ENCODE results near the gene SKOR1. TPM values are rescaled to one million over a fixed set of nuclear protein-coding genes. Genes with fewer than 3 reads are reported as not detected.

SKOR1 gene
- total and polyA plus RNA-seq, 2 of the 4 experiments (the other 2 are of a cell fraction): 0.03 TPM; not detected in 1

DNA sequence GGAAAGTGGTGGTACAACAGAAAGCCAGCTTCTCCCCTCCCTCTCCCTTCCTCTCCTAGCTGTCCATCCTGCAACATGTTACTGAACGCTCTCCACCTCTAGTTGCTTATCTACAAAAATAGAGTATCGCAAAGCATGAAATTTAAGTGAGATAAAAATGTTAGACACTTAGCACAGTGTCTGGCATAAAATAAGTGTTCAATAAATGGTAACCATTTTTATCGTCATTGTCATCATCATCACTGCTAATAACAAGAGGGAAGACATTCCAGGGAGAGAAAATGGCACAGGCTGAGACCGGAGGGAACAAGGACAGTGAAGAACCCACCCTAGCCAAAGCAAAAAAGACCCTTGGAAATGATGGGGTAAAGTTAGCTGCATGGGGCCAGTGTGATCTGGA is 38.7 kb upstream of the SKOR1 start:
- H3K79me1 ChIP-seq (ENCODE audit: low read depth in 1 of 2, low read length in 2 of 2): no peaks in the 10 kb centered on the region
- no peak overlapping the region for H2BK120ac ChIP-seq (ENCODE audit: low read depth, low read length)
- intact Hi-C loops (cut with micrococcal nuclease): no loop called here
- no peak overlapping the region for H3K14ac ChIP-seq (replicated peaks; ENCODE audit: low read depth, low read length)
- no peak overlapping the region for H3K4ac ChIP-seq (ENCODE audit: low read depth, low read length)
- H3K4me3 ChIP-seq (ENCODE audit: insufficient read depth, low read depth, low read length): no peak overlapping the region
- no peak overlapping the region for H3K18ac ChIP-seq (ENCODE audit: low read depth, low read length)
- no peak overlapping the region for H2AFZ ChIP-seq (replicated peaks; ENCODE audit: low read length, poor library complexity)
- H4K91ac ChIP-seq (ENCODE audit: insufficient read depth, low read depth, low read length): no peak overlapping the region
- H3K56ac ChIP-seq (ENCODE audit: extremely low read depth, insufficient read depth, low read length): no peak overlapping the region
- dilution Hi-C loops (cut with HindIII; ENCODE audit: low sequenced_read_pairs, unreplicated experiment): no loop called here
- no peaks in the 10 kb centered on the region for H3K27me3 ChIP-seq (ENCODE audit: control insufficient read depth, insufficient read depth, low read length)
- POLR2A ChIA-PET (ENCODE audit: unreplicated experiment): interaction anchor here (0.6 kb wide), 1 partner anchor 40 kb away, joined by 3 read pairs; no protein-coding TSS in a partner anchor
- no peaks in the 10 kb centered on the region for H3K9me1 ChIP-seq (ENCODE audit: insufficient read depth, low read length)
- DNase-seq (no peak), ATAC-seq (ENCODE audit: low read depth) (no peak)
- no peak overlapping the region for H2AK5ac ChIP-seq (ENCODE audit: low read depth, low read length)
- BruUV-seq (replicated peaks): no TSS peak
- no peak overlapping the region for H3K4me2 ChIP-seq (ENCODE audit: low read depth, low read length)
- H2BK5ac ChIP-seq (ENCODE audit: low read depth, low read length, poor library complexity, severe bottlenecking): no peak overlapping the region
- no peak overlapping the region for H2BK15ac ChIP-seq (ENCODE audit: low read depth, low read length)
- peaks cover 4% of the 10 kb centered on the region; the same call in 1 of the 2 replicates for H3K36me3 ChIP-seq (ENCODE audit: control insufficient read depth, insufficient read depth, low read length)
- TF ChIP-seq, protein P1, sequence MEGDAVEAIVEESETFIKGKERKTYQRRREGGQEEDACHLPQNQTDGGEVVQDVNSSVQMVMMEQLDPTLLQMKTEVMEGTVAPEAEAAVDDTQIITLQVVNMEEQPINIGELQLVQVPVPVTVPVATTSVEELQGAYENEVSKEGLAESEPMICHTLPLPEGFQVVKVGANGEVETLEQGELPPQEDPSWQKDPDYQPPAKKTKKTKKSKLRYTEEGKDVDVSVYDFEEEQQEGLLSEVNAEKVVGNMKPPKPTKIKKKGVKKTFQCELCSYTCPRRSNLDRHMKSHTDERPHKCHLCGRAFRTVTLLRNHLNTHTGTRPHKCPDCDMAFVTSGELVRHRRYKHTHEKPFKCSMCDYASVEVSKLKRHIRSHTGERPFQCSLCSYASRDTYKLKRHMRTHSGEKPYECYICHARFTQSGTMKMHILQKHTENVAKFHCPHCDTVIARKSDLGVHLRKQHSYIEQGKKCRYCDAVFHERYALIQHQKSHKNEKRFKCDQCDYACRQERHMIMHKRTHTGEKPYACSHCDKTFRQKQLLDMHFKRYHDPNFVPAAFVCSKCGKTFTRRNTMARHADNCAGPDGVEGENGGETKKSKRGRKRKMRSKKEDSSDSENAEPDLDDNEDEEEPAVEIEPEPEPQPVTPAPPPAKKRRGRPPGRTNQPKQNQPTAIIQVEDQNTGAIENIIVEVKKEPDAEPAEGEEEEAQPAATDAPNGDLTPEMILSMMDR (conservative IDR thresholded peaks at IDR 0.05; ENCODE audit: low read depth, low read length): no peak
- TF ChIP-seq MAZ (IDR thresholded peaks at IDR 0.05; ENCODE audit: borderline replicate concordance, low read depth, low read length) (no peak), CEBPB (IDR thresholded peaks at IDR 0.05; ENCODE audit: low read depth, low read length) (no peak), RCOR1 (IDR thresholded peaks at IDR 0.05; ENCODE audit: insufficient replicate concordance, low read length) (no peak)
- in situ Hi-C loops (cut with MboI; ENCODE audit: low sequenced_read_pairs): no loop called here
- no peak overlapping the region for H3K27ac ChIP-seq (ENCODE audit: insufficient read depth, low read length)
- H4K20me1 ChIP-seq (ENCODE audit: insufficient read depth, low read length): 0 out of 2 replicates have a peak, but pooled peaks cover 3% of the 10 kb centered on the region
- no peaks in the 10 kb centered on the region for H3K9me3 ChIP-seq (ENCODE audit: control insufficient read depth, insufficient read depth, low read length)
- no peak overlapping the region for H4K5ac ChIP-seq (ENCODE audit: low read depth, low read length)
- H3K23ac ChIP-seq (ENCODE audit: low read depth, low read length): no peak overlapping the region
- H2AK9ac ChIP-seq (replicated peaks; ENCODE audit: low read depth, low read length, poor library complexity): no peak overlapping the region
- WGBS, 2 experiments (ENCODE audit: extremely low coverage in 2 of 2, insufficient read length in 1 of 2): no CpG with 5 or more reads among the region's 4 CpGs
- no peak overlapping the region for H3K9ac ChIP-seq (ENCODE audit: low read depth, low read length)
- H3K4me1 ChIP-seq (ENCODE audit: control insufficient read depth, insufficient read depth, low read length): no peaks in the 10 kb centered on the region
- no peak overlapping the region for H4K8ac ChIP-seq (ENCODE audit: low read depth in 2 of 2, low read length in 2 of 2)
- CTCF ChIA-PET: interaction anchor here (0.9 kb wide), 1 partner anchor 46 kb away, joined by 4 read pairs; no protein-coding TSS in a partner anchor
- no peak overlapping the region for H2BK20ac ChIP-seq (ENCODE audit: low read depth, low read length)
